SHP77 treated with DMSO at 0.1 percent for 48 hours (cell line): ENCODE results near the gene B4GALT6.
A peak's percentile ranks its signal among the peaks of the same experiment; 100 is the strongest.

Source experiments
- DNase-seq: peaks from one replicate; lab custom pipeline; 2025; lab: John Stamatoyannopoulos, UW

B4GALT6 gene

DNA sequence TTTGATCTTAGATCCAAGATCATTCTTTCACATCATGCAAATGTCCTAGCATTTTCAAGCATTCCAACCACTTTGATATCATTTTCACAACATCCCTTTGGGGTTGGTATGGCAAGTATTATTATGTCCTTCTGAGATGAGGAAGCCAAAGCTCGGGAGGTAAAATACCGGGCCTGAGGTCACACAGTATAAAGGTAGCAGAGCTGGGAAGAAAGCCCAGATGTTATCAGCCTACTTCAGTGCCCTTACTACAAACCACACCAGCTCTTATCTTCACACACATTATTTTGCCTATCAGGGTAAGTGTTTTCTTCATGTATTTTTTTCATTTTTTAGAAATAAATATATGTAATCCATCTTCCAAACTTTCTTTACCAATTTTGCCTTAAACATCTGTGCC, 4.2 kb upstream of the B4GALT6 start:
- no peak for DNase-seq

DNA sequence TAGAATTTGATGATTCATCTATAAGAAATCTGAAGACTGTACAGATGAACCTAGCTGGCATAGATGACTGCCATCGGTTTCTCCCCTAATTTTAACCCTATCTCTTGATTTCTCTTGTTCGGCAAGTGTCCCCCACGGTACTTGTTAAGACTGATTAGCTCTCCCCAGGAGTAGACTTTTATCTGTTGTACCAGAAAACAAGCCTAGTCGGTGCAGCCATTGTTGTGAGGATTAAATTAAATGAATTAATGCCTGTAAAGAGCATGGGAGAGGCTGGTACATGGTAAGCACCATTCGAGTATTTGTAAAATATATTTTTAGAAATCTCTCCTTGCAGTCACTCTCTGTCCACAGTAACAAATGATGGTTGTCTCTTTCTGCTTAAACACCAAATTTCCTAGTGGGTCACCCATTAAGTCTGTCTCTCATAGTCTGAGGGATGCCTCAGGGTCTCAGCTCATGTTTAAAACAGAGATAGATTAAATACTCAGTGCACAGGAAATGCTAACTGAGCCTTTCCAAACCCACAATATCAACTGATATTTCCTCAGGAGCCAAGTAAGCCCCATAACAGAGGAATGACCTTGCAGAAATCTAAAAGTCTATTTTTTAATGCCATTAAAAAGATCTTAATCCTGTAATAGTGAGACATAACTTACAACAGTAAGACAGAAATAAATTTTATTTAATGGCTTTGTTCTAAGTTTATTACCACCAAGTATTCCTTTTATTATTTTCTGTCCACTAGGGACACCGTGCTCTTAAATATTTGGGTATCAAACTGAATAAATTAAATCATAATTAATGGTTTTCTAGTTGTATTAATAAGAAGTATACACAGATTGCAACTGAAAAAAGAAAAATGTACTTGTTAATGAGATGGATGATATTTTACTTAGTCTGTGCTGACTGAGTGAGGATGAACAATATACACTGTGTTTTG, 2.9 kb upstream of the B4GALT6 start:
- no peak for DNase-seq

DNA sequence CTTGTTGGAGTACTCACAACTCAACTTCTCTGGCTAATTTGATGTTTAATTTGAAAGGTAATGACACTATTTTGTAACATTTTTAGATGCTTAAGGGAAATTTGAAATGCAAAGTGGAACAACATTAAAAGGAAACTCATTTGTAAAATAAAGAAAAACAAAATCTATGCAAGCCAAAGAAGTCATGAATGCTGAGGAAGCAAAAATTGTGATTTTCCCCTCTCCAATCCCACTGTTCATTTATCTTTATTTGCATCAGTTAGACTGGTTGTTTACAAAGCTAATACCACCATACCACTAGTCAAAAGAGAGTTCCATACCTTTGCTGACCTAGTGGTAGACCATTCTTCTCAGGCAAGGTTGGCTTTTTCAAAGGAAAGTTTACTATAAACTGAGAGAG, 2.2 kb upstream of the B4GALT6 start:
- DNase-seq, result no peak

DNA sequence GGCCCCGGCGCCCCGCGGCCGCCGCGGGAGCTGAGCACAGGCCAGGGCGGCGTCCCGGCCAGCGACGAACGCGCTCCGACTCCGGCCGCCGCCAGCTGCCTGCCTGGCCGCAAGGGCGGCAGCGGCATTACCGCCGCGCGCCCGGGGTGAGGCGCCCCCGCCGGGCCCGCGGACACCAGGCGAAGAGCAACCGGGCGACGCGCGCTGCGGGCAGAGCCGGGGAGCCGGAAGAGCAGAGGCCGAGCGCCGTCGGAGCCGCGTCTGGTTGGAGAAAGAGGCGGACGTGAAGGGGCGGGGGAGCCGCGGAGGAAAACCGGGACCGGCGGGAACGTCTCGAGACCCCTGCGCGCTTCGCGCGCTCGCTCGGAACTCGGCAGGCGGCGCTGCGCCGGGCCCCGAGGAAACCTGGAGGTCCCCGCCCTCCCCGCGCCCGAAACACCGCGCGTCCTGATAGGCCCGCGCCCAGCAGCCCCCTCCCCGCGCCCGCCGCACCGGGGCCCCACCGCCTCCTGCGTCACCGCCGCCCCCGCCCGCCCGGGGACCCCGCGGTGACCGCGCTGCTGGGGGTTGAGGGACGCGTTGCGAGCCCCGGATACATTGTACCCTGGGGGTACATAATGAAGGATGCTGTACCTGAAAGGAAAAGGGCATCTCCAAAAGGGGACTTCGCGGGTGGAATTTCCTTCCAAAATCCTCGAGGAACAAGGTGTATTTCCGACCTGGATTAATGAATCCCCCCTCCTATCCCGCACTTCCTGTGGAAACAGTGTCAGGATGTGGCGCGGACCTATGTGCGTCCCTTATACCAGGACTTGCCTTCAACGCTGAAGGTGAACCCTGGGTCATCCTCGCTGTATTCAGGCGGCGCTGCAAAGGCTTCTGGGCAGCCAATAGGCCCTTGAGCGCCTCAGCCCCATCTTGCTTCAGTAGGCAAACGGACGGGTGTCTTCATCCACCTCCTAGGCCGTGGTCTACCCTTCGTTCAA, 1.0 kb upstream of the B4GALT6 start:
- peak; percentile 71 for DNase-seq

DNA sequence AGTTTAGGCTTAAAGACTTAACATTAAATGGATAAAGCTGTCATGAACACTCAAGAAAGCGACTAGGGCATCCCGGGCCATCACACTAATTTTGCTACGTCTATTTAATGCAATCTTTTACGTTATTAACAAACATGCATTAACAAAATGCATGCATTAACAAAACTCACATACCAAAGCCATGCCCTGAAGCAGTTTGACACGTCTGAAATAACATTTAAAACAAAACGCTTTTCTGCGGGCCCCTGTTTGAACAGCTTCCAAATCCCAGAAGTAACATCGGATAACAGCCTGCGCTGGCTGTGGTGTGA, 458 bp downstream of the B4GALT6 start:
- no peak for DNase-seq

DNA sequence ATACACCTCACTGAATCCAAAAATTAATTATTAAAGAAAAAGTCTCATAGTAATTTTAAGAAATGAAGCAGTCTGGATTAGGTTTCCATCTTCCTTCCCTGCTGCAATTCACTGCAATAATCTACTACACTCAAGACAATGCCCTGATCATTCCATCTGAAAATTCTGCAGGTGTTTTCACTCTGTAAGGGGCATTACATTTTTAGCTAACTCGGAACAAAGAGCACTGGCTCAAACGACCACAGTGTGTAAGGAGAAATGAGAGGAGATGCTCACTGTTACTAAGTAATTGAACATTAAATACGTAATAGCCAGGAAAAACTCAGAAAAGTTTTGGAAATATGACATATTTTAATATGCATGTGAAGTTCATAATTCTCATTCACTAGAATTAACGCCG, 1.3 kb downstream of the B4GALT6 start:
- DNase-seq, result no peak

DNA sequence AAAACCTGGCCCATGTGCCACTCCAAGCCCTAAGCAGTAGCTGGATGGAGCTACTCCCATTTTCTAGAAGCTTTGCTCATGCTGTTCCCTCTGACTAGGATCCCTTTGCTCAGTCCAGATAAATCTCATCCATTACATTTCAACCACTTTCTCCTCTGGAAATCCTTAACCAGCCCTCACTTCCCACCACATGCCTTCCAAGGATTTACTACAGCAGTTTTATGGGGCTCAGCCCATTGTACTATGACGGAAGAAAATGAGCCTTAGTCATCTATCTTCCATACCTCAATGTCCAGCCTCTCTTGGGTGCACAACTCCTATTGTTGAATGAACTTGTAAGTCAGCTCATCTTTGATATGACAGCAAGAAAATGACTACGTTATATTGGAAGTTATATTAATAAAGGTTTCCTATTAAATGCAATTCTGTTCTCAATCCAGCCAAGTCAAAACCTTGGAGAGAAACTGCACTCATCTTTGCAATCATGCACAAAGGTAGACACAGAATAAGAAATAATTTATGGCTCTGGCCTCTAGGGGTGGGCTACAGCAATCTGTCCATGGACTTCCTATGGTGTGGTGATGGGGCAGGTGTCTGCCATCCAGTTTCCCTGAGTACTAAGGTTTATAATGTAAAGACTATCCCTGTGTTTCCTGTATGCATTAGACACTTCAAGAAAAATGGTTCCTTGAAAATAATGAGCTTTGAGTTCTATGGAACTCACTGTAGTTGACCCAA, 3.4 kb downstream of the B4GALT6 start:
- DNase-seq, result no peak

DNA sequence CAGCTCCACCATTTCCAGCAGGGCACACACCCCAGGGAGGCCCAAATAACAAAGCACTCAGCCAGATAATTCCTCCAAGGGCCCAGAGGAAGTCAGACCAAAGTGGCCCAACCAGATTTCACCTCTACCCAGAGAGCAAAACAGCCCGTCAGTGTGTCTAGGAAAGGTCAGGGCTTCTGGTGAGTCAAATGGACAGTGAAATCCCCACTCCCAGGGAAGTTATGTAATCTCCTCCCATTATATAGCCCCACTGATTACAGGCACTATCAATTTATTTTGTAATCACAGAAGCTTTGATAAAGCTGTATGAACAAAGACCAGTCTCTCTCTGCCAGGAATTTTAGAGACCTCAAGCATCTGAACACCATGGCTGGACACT, 4.0 kb downstream of the B4GALT6 start:
- no peak for DNase-seq

DNA sequence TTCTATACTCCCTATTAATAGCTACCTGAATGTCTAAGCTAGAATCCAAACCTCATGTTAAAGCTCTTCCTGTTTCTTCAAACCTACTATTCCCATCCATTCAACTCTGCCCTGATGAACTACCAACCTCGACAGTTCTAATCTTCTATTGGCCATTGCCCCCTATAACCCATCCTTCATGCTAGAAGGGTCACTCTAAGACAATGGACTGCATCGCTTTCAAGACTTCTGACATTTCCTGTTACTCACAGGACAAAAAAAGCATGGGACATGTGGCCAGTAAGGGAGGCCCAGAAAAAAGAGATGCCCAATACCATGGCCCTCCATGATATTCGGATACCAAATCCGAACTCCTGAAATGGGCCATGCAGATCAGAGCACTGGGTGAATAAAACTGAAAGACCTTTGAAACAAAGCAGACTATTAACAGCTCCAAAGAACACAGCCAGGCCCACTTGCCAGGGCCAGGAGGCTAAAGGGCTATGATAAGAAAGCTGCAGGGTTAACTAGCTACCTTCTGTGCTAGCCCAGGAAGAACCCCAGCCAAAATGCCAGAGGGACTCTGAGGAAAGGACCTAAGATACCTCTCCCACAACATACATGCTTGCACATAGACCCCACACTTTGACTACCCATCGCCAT, 4.5 kb downstream of the B4GALT6 start:
- no peak for DNase-seq

DNA sequence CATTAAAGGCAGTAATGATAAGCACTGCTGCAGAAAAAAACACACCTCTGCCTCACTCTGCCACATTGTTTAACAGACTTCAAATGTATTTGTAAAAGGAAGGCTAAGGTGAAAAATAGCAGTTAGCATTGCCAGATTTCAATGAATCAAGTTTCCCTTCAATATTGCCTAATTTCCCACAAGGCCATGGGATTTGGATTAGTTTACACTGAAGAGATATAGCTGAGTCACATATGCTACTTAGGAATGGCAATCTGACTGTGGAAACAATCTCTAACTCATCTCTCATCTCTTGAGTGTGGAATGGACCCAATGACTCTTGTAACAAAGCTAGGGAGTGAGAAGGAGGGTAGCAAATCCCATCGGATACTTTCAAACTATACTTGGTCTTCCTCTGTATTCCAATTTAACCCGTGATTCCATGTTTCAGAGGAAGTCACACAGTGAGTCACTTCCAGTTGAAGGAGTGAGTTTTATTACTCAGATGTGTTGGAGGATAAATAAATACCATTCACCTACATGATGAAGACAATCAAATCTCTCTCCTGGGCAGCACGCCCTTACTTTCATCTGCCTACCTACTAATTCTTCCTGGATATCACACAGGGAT, 5.1 kb downstream of the B4GALT6 start:
- DNase-seq, result no peak

DNA sequence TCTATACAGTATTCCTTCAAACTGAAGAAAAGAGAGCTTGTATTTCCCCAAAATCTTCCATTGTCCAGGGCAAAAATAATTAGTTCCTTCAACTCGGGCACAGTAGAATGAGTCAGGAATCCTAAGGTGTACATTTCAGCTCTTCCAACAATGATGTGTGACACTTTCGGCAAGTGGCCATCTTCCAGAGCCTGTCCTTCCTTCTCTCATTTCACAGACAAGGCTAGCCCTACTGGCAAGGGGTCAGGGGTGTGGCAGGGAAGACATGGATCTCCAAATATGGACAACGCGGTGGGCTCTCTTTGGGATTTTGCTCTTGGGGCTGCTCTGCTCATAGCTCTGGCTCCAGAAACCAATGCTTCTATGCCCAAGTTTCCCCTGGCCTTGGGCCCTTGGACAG, 6.0 kb downstream of the B4GALT6 start:
- no peak for DNase-seq

DNA sequence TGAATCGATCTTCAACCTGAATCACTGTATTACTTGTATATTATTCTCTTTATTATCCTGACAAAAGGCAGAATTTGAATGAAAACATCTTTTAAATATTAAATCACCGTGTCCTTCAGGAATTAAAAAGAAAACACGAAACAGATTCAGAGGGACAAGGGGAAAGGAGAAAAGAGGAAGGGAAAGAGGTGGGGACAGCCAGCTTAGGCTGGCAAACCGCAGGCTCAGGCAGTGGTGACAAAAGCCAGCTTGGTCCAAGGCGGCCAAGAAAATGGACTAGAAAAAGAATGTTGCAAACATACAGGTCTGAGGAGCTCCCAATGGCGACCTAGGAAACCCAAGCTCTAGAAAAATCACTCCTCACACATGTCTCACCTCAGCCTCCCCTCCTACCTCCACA, 6.8 kb downstream of the B4GALT6 start:
- no peak for DNase-seq

DNA sequence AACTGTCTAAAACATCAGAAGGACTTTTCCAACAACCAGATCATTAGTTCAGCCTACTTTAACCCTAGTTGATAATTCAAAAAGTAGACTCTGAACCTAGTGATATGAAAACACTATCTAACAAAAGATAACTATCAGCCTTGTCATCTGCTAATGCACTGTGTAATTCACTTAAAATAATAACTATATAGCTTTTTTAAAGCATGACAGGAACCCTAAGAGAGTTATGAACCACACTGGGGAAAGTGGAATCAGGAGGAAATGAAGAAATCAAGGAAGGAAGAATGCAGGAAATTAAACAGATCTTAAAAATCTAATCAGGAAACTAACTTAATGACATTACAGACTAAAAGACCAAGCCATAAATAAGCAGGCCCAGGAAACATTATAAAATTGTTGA, 9.0 kb downstream of the B4GALT6 start:
- no peak for DNase-seq

DNA sequence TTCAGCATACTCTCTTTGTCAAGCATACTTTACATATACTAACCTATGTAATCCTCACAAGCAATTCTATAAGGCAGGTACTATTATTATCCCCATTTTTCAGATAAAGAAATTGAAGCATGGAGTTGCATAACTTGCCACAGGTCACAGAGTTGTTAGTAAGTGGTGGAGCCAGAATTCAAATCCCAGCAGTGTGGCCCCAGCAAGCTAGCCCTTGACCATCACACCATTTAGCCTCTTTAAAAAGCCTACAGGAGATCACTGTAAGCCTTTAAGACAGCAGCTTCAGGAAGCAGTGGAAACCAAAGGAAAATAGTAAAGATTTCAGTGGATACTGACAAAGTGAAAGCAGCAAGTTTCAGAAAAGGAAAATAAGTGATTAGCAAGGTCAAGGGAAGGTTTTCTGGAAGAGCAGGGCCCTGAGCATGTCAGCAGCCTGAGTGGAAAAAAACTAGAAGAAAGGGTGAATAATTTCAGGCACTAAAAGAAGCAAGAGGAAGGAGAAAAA, 11.7 kb downstream of the B4GALT6 start:
- no peak for DNase-seq

DNA sequence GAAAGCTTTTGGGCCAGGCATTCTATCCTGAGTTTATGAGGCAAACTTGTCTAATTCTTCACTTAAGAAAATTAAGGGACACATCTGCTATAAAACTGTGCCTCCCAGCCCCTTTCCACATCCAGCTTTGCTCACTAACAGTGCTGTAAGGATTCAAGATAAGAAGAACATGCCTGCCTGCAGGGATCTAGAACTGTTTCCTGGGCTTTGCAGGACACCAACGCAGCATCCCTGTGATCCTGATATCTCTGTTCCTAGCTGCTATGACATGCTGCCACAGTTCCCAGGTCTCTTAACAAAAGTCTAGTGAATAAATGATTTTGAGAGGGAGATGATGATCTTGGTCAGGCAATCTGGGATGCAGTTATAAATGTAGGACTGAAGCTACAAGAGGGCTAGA, 12.4 kb downstream of the B4GALT6 start:
- DNase-seq, result no peak

DNA sequence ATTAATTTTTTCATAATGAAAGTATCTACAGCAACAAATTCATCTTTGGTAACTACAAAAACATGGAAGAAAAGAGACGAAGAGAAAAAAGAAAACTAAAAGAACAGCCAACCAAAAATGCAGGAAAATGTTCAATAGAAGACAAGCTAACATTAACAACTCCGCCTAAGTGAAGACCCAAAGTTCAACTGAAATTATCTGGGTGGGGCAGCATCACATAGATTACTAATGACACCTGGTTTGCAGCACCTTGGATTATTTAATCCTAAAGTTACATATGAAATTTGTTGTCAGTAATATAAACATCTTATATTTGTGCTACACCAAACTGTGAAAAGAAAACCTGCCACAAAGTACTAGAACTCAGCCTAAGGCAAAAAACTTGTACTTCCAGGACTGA, 14.8 kb downstream of the B4GALT6 start:
- no peak for DNase-seq

DNA sequence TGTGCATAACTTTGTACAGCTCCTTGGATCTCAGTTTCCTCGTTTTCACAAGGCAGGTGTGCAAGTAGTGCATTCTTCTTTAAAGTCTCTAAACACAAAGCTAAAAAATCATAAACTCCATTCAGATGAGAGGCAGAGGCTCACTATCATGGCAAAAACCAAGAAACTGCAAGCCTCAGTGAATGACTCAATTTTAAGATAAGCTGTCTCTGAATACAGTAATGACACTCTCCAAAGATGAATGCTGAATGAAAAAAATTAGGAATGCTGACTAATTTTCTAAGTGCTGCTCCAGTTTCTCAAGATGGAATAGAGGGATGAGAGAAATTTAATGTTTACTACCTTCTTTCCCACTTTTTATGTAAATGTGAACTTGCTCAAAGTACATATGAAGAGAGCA, 17.2 kb downstream of the B4GALT6 start:
- DNase-seq, result no peak

DNA sequence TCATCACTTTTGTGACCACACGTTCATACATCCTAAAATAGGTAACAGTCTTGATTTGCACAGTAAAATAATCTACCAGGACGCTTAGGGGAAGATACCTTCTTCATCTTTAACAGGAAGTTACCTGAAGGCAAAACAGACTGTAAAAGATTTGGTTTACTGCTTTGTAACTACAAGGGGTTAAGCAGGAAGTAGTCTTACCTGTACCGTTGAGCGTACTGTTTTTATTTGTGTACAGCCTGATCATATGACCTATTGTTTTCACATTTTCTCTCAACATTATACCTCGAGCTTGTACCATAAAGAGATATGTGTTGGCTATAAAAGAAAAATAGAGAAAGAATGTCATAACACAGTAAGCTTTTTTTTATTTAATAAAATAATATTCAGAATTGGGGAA, 18.3 kb downstream of the B4GALT6 start:
- DNase-seq, result no peak

DNA sequence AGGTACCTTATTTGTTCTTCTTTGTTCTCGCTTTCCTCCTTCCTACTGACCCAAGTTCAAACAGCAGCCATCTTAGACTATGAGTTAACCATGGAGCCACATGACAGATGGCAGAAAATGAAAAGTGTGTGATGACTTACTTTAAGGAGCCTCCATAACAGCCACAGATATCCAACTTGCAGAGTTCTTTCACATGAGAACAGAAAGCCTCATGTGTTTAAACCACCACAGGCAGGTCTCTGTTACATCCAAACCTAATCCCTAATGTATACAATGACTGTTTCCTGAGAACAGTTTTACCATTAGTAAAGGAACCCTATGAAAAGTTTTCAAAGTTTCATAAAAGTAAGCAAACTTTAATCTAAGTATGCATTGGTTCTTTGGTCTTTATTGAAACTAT, 20.3 kb downstream of the B4GALT6 start:
- no peak for DNase-seq

DNA sequence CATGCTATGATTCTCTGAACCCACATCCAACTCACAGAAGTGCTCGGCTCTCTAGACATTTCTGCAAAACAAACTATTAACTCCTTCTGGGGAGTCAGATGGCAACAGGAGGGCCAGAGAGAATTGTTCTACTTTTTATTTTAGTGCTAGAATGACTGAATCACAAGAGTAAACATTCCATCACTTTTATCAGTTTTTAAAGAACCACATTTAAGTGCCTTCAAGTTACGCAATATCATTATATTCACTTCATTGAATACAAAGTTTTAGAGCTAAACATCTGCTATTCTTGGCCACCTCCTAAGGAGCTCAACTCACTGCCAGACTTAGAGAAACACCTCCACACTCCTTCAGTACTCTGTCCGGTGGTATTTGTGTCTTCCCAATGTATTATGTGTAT, 22.4 kb downstream of the B4GALT6 start:
- no peak for DNase-seq

DNA sequence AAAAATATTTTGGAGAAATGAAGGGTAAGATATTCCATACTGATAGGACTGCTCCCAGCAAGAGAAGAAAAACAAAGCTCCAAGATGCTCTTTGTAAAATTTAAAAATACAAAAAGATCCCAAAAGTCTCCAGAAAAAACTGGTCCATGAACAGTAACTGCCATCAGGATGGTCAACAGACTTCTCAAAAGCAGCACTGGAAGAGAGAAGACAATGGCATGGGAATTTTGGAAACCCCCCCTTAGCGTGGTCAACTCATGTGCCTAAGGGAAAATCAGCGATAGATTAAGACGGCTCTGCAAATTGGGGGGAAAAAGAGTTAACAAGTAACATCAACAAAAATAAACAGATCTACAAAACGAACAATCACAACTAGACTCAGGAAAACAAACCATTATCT, 23.6 kb downstream of the B4GALT6 start:
- DNase-seq, result no peak
